ENCODE results near the gene GOT1. TPM values are rescaled to one million over a fixed set of nuclear protein-coding genes. Genes with fewer than 3 reads are reported as not detected.

The GOT1 gene
- total RNA-seq, 1 experiment from 2014 or later: 56.8 TPM

DNA sequence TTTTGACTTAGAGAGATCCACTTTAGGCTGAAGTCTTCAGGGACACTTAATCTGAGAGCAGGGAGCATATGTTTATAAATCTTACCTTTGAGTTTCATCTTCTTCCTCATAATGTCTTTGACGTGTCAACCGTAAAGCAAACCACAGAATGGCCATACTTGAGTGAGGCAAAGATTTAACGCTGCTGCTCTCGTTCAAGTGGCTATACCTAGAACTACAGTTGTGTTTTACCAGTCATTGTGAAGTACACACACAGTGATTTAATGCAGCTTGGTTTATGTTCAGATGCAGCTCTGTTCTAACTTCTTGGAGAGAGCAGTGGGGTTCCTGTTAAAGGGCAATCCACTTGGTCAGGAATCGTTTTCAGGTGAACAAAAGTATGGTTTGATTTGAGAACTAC, 39.9 kb upstream of the GOT1 start:
- H3K27me3 Mint-ChIP-seq (ENCODE audit: low read depth): no peaks in the 10 kb centered on the region; the same call in none of the 2 replicates
- CTCF ChIA-PET: interaction anchor here (1.3 to 2.4 kb wide), 3 partner anchors 12 to 90 kb away, joined by 4 to 11 read pairs (median 6); no protein-coding TSS in a partner anchor
- TF ChIP-seq NFE2L1 (CRISPR knock-in tag; IDR thresholded peaks at IDR 0.05) (no peak), GRHL2 (CRISPR knock-in tag; IDR thresholded peaks at IDR 0.05; ENCODE audit: insufficient replicate concordance, severe bottlenecking) (no peak), JUN (CRISPR knock-in tag; IDR thresholded peaks at IDR 0.05) (no peak), NFATC4 (CRISPR knock-in tag; IDR thresholded peaks at IDR 0.05) (no peak), PRRX2 (CRISPR knock-in tag; IDR thresholded peaks at IDR 0.05) (no peak), NR3C1 (CRISPR knock-in tag; conservative IDR thresholded peaks at IDR 0.05; ENCODE audit: low read depth) (no peak), EMX1 (CRISPR knock-in tag; IDR thresholded peaks at IDR 0.05) (no peak), FOXK1 (CRISPR knock-in tag; IDR thresholded peaks at IDR 0.05) (no peak), ELF4 (CRISPR knock-in tag; IDR thresholded peaks at IDR 0.05; ENCODE audit: low read depth) (no peak), ZNF671 (CRISPR knock-in tag; IDR thresholded peaks at IDR 0.05) (no peak), ZNF263 (CRISPR knock-in tag; IDR thresholded peaks at IDR 0.05; ENCODE audit: low read depth) (no peak), TEAD1 (CRISPR knock-in tag; IDR thresholded peaks at IDR 0.05) (no peak)
- TF ChIP-seq, protein P1, sequence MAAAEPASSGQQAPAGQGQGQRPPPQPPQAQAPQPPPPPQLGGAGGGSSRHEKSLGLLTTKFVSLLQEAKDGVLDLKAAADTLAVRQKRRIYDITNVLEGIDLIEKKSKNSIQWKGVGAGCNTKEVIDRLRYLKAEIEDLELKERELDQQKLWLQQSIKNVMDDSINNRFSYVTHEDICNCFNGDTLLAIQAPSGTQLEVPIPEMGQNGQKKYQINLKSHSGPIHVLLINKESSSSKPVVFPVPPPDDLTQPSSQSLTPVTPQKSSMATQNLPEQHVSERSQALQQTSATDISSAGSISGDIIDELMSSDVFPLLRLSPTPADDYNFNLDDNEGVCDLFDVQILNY (CRISPR knock-in tag; IDR thresholded peaks at IDR 0.05): no peak
- TF ChIP-seq, protein P2, sequence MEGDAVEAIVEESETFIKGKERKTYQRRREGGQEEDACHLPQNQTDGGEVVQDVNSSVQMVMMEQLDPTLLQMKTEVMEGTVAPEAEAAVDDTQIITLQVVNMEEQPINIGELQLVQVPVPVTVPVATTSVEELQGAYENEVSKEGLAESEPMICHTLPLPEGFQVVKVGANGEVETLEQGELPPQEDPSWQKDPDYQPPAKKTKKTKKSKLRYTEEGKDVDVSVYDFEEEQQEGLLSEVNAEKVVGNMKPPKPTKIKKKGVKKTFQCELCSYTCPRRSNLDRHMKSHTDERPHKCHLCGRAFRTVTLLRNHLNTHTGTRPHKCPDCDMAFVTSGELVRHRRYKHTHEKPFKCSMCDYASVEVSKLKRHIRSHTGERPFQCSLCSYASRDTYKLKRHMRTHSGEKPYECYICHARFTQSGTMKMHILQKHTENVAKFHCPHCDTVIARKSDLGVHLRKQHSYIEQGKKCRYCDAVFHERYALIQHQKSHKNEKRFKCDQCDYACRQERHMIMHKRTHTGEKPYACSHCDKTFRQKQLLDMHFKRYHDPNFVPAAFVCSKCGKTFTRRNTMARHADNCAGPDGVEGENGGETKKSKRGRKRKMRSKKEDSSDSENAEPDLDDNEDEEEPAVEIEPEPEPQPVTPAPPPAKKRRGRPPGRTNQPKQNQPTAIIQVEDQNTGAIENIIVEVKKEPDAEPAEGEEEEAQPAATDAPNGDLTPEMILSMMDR (IDR thresholded peaks at IDR 0.05): no peak
- TF ChIP-seq, protein P3, sequence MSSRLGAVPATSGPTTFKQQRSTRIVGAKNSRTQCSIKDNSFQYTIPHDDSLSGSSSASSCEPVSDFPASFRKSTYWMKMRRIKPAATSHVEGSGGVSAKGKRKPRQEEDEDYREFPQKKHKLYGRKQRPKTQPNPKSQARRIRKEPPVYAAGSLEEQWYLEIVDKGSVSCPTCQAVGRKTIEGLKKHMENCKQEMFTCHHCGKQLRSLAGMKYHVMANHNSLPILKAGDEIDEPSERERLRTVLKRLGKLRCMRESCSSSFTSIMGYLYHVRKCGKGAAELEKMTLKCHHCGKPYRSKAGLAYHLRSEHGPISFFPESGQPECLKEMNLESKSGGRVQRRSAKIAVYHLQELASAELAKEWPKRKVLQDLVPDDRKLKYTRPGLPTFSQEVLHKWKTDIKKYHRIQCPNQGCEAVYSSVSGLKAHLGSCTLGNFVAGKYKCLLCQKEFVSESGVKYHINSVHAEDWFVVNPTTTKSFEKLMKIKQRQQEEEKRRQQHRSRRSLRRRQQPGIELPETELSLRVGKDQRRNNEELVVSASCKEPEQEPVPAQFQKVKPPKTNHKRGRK (CRISPR knock-in tag; IDR thresholded peaks at IDR 0.05; ENCODE audit: borderline replicate concordance): no peak
- TF ChIP-seq, protein P4, sequence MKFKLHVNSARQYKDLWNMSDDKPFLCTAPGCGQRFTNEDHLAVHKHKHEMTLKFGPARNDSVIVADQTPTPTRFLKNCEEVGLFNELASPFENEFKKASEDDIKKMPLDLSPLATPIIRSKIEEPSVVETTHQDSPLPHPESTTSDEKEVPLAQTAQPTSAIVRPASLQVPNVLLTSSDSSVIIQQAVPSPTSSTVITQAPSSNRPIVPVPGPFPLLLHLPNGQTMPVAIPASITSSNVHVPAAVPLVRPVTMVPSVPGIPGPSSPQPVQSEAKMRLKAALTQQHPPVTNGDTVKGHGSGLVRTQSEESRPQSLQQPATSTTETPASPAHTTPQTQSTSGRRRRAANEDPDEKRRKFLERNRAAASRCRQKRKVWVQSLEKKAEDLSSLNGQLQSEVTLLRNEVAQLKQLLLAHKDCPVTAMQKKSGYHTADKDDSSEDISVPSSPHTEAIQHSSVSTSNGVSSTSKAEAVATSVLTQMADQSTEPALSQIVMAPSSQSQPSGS (CRISPR knock-in tag; IDR thresholded peaks at IDR 0.05; ENCODE audit: borderline replicate concordance, low read depth): no peak
- DNase-seq (ENCODE audit: low spot score) (no peak), ATAC-seq (no peak)
- no peaks in the 10 kb centered on the region for H3K36me3 Mint-ChIP-seq
- no peaks in the 10 kb centered on the region for H3K9me3 Mint-ChIP-seq
- POLR2A ChIA-PET: no interaction called here
- no peak overlapping the region for H3K4me3 Mint-ChIP-seq
- H3K27ac Mint-ChIP-seq: no peak overlapping the region
- H3K4me1 Mint-ChIP-seq: peaks cover 3% of the 10 kb centered on the region; the same call in 1 of the 2 replicates

DNA sequence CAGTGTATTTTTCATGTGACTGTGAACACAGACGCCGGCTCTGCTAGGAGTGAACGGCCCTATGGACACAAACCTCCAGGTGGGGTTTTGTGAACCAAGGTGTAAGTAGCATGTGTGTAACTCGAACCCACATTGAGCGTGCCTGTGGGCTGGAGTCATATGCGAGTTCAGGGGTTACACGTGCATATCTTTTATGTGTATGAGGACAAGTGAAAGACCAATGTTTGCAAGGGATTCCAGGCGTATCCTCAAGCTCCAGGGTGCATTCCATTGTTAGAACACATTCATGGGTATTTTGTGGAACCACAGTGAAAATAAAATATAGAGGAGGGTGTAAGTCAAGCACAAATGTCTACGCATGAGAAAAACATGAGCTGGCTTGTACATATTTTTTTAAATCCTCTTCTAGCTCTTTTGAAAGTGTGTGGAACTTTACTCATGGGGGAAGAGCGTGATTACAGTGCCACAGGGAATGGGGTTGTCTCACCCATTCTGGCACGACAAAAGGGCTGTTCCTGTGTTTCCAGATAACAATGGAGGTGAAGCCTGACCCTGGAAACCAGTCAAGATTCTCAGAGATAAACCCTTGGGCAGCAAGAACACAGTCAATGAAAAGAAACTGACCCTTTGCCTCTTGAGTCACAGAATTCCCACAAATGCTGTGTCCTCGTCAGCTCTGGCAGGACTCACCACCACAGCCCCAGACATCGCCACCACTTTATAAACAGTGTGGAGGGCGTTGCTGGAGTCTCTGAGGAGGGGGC, 37.0 kb upstream of the GOT1 start:
- TF ChIP-seq, protein P5, sequence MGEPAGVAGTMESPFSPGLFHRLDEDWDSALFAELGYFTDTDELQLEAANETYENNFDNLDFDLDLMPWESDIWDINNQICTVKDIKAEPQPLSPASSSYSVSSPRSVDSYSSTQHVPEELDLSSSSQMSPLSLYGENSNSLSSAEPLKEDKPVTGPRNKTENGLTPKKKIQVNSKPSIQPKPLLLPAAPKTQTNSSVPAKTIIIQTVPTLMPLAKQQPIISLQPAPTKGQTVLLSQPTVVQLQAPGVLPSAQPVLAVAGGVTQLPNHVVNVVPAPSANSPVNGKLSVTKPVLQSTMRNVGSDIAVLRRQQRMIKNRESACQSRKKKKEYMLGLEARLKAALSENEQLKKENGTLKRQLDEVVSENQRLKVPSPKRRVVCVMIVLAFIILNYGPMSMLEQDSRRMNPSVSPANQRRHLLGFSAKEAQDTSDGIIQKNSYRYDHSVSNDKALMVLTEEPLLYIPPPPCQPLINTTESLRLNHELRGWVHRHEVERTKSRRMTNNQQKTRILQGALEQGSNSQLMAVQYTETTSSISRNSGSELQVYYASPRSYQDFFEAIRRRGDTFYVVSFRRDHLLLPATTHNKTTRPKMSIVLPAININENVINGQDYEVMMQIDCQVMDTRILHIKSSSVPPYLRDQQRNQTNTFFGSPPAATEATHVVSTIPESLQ (CRISPR knock-in tag; IDR thresholded peaks at IDR 0.05): no peak
- Mint-ChIP-seq H3K27ac (no peak overlapping the region), H3K4me1 (peaks cover 3% of the 10 kb centered on the region; the same call in 1 of the 2 replicates), H3K36me3 (no peaks in the 10 kb centered on the region), H3K9me3 (peaks cover 4% of the 10 kb centered on the region), H3K27me3 (ENCODE audit: low read depth) (no peaks in the 10 kb centered on the region; the same call in none of the 2 replicates), H3K4me3 (no peak overlapping the region)
- CTCF ChIA-PET: interaction anchor here (1.9 kb wide), 1 partner anchor 31 kb away, joined by 6 read pairs; no protein-coding TSS in a partner anchor
- POLR2A ChIA-PET: no interaction called here
- no peak for DNase-seq (ENCODE audit: low spot score)
- ATAC-seq: no peak
